Glutamatergic neuron (in vitro differentiated cells): ENCODE data around the gene MMP8. TPM values are rescaled to one million over a fixed set of nuclear protein-coding genes. Genes with fewer than 3 reads are reported as not detected.

Experiments
- DNase-seq: peaks from one replicate; pipeline ENCODE4 v3.0.0; 2022
- H3K27ac Mint-ChIP-seq: one replicate; pipeline ENCODE4 v1.8.0; 2020; ENCODE audit warnings: mild to moderate bottlenecking, mixed read lengths, inconsistent platforms; ENCODE audit not compliant: unreplicated experiment
- H3K27me3 Mint-ChIP-seq: one replicate; pipeline ENCODE4 v1.8.0; 2020; ENCODE audit warnings: mild to moderate bottlenecking, moderate library complexity, mixed read lengths, inconsistent platforms; ENCODE audit not compliant: unreplicated experiment
- H3K36me3 Mint-ChIP-seq: one replicate; pipeline ENCODE4 v1.8.0; 2020; ENCODE audit warnings: mild to moderate bottlenecking, mixed read lengths, inconsistent platforms; ENCODE audit not compliant: unreplicated experiment
- H3K4me1 Mint-ChIP-seq: one replicate; pipeline ENCODE4 v1.8.0; 2020; ENCODE audit warnings: mild to moderate bottlenecking, low read depth, mixed read lengths, inconsistent platforms; ENCODE audit not compliant: unreplicated experiment
- H3K4me3 Mint-ChIP-seq: one replicate; pipeline ENCODE4 v1.8.0; 2020; ENCODE audit warnings: mild to moderate bottlenecking, mixed read lengths, inconsistent platforms; ENCODE audit not compliant: unreplicated experiment
- H3K9me3 Mint-ChIP-seq: one replicate; pipeline ENCODE4 v1.8.0; 2020; ENCODE audit warnings: mild to moderate bottlenecking, moderate library complexity, mixed read lengths, inconsistent platforms; ENCODE audit not compliant: unreplicated experiment
- long read RNA-seq: library from polyadenylated mRNA; unstranded; transcript quantifications from one replicate; pipeline ENCODE4 v2.0.0, GENCODE V29; 2020; ENCODE audit not compliant: unreplicated experiment
- total RNA-seq: library from RNA; stranded (reverse); fragmentation: NEBNext Ultra II Directional; extraction: Animal tissue kit (Norgen Biotek cat#: 25700); gene quantifications from one replicate; pipeline ENCODE4 v1.2.1, GENCODE V29; 2021; ENCODE audit not compliant: unreplicated experiment
- TF ChIP-seq, protein P1 (sequence below): fragments of 200-600 bp; sonication (generic); IDR thresholded peaks from one replicate; pipeline ENCODE4 v1.5.0; 2021; ENCODE audit not compliant: partially characterized antibody, unreplicated experiment

Gene MMP8, protein sequence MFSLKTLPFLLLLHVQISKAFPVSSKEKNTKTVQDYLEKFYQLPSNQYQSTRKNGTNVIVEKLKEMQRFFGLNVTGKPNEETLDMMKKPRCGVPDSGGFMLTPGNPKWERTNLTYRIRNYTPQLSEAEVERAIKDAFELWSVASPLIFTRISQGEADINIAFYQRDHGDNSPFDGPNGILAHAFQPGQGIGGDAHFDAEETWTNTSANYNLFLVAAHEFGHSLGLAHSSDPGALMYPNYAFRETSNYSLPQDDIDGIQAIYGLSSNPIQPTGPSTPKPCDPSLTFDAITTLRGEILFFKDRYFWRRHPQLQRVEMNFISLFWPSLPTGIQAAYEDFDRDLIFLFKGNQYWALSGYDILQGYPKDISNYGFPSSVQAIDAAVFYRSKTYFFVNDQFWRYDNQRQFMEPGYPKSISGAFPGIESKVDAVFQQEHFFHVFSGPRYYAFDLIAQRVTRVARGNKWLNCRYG
- not detected for total RNA-seq
- long read RNA-seq = 0 reads

DNA sequence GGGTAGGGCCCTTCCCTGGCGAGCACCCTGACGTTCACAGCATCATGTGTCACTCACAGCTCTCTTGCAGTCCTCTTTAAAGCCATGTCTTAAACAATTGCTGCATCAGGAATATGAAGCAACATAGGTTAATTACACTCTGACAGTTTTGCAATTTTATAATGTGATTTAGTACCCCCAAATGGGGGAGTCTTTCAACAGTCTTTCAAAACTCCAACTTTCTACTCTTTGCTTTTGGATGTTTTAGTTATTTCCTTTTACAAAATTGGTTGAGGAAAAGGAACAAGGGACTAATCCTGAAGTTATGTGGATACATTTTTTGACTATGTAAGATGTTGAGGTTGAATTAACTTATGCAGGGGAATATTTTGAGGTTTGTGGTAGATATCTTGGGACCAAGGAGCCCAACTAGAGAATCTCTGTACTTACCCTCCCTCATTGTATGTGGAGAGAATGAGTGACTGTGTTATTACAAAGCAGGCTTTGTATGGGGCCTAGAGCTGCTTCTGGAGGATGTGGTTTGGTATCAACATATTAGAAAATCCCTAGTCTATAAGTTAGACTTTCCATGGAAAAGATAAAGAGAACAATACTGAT, at the start of gene MMP8:
Gene MMP8, minus strand, starts transcription at position 51 of the 597 bp plus-strand sequence. CDS start 99 bp downstream, outside the sequence.
- TF ChIP-seq, protein P1, sequence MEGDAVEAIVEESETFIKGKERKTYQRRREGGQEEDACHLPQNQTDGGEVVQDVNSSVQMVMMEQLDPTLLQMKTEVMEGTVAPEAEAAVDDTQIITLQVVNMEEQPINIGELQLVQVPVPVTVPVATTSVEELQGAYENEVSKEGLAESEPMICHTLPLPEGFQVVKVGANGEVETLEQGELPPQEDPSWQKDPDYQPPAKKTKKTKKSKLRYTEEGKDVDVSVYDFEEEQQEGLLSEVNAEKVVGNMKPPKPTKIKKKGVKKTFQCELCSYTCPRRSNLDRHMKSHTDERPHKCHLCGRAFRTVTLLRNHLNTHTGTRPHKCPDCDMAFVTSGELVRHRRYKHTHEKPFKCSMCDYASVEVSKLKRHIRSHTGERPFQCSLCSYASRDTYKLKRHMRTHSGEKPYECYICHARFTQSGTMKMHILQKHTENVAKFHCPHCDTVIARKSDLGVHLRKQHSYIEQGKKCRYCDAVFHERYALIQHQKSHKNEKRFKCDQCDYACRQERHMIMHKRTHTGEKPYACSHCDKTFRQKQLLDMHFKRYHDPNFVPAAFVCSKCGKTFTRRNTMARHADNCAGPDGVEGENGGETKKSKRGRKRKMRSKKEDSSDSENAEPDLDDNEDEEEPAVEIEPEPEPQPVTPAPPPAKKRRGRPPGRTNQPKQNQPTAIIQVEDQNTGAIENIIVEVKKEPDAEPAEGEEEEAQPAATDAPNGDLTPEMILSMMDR = no peak
- H3K4me3 Mint-ChIP-seq = no peak within 1 kb of the TSS
- no peaks in the 10 kb centered on the region for H3K4me1 Mint-ChIP-seq
- H3K27me3 Mint-ChIP-seq = no peaks in the 10 kb centered on the region
- no peak for DNase-seq
- no peak within 1 kb of the TSS for H3K27ac Mint-ChIP-seq
- H3K36me3 Mint-ChIP-seq = no peaks in the 10 kb centered on the region
- H3K9me3 Mint-ChIP-seq = peaks cover 2% of the 10 kb centered on the region

DNA sequence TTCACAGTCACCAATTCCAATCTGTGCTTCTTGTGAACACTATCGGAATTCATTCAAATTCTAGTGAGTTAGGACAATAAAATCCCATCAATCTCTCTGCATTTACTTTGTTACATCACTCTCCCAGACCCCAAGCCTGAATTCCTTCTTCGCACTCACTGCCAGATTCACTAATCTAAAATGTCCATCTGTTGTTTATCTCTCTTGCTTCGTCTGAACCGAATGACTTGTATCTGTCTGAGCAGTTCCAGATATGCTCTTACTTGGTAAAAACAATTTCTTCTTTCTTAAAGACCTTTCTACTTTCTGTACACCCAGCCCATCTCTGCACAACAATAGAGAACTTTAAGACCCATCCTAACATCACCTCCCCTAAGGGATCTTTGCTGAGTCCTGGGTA, 48.6 kb upstream of the MMP8 start:
- TF ChIP-seq, protein P1 = no peak
- H3K36me3 Mint-ChIP-seq = no peaks in the 10 kb centered on the region
- no peak for DNase-seq
- no peaks in the 10 kb centered on the region for H3K4me1 Mint-ChIP-seq
- H3K9me3 Mint-ChIP-seq = peaks cover 1% of the 10 kb centered on the region
- H3K27me3 Mint-ChIP-seq = no peaks in the 10 kb centered on the region
- no peak overlapping the region for H3K27ac Mint-ChIP-seq
- H3K4me3 Mint-ChIP-seq = no peak overlapping the region

DNA sequence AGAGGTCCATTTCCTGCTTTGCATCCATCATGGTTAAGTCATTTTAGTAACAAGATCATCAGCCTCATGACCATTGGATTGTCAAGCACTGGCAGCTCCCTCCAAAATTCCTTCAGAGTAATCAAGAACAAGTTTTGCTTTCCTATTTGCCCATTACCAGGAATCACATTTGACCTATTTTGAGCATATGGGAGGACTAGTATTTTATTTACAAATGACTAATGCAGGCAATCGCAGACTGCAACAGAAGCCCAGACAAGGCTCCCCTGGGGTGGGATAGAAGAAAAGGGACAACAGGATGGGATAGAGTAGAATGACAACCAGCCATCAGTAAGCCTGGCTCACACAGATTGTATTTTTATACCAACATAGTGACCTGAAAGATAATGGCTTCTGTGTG, 46.6 kb upstream of the MMP8 start:
- Mint-ChIP-seq H3K27me3 (no peaks in the 10 kb centered on the region), H3K36me3 (no peaks in the 10 kb centered on the region), H3K4me1 (no peaks in the 10 kb centered on the region), H3K4me3 (no peak overlapping the region), H3K27ac (no peak overlapping the region), H3K9me3 (peaks cover 1% of the 10 kb centered on the region)
- no peak for DNase-seq
- TF ChIP-seq, protein P1 = no peak

DNA sequence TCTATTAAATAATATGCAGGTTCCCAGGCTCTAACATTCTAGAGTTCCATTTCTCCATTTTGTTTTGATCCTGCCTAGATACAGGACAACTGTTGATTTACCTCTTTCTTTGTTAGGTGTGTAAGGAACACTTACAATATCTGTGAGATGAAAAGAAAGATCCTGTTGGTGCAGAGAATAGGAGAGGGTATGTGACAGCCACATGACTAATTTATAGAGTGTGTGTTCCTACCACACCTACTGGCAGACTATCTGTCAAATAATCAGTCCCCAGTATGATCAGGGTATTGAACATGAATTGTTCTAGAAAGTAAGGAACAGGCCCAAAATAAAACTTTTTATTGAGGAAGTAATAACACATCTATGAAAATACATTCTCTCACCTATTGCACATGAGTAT, 45.4 kb upstream of the MMP8 start:
- TF ChIP-seq, protein P1 = no peak
- Mint-ChIP-seq H3K9me3 (peaks cover 1% of the 10 kb centered on the region), H3K27me3 (no peaks in the 10 kb centered on the region), H3K4me3 (no peak overlapping the region), H3K27ac (no peak overlapping the region), H3K36me3 (no peaks in the 10 kb centered on the region), H3K4me1 (no peaks in the 10 kb centered on the region)
- no peak for DNase-seq

DNA sequence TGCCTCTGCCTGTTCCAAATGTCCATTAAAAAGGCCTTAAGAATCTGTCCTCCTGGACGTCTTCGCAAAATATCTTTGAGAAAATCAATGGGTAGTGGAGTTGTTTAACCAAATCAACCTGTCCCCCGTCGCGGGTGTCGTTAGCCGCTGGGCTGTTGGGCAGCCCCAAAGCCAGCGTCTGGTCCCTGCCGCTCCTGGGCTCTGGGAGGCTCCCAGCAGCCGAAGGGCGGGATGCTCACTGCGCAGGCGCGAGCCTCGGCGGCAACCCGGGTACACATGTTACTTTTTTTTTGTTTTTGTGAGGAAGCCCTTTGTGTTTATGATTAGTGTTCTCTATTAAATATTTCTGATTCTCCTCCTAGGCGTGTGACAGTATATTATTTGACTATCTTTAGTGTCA, 43.0 kb upstream of the MMP8 start:
- no peak overlapping the region for H3K27ac Mint-ChIP-seq
- H3K36me3 Mint-ChIP-seq = no peaks in the 10 kb centered on the region
- TF ChIP-seq, protein P1 = no peak
- H3K27me3 Mint-ChIP-seq = peaks cover 4% of the 10 kb centered on the region
- H3K9me3 Mint-ChIP-seq = peaks cover 1% of the 10 kb centered on the region
- DNase-seq = no peak
- H3K4me3 Mint-ChIP-seq = no peak overlapping the region
- no peaks in the 10 kb centered on the region for H3K4me1 Mint-ChIP-seq
